ENCODE measurements around the gene BPI.
"Not testable (repeated sequence)": the region's sequence is repeated elsewhere in the genome, so short reads cannot be mapped to it uniquely, and the experiment has no call there.

Gene BPI

GRCh38 chr20:38278763-38279162, 25.2 kb upstream of the BPI start:
- DNase-seq = no peak

- DNase-seq = not testable (repeated sequence)
Measured at GRCh38 chr20:38281176-38281915, 22.6 kb upstream of the BPI start.

- DNase-seq = no peak
Measured at GRCh38 chr20:38283236-38283635, 20.7 kb upstream of the BPI start.

- not testable (repeated sequence) for DNase-seq
Measured at GRCh38 chr20:38284066-38284650, 19.8 kb upstream of the BPI start.

- DNase-seq = no peak
Measured at GRCh38 chr20:38284893-38285444, 19.0 kb upstream of the BPI start.

GRCh38 chr20:38286586-38287531, 17.1 kb upstream of the BPI start:
- DNase-seq = no peak

GRCh38 chr20:38290829-38291814, 12.8 kb upstream of the BPI start:
- no peak for DNase-seq

GRCh38 chr20:38291966-38292365, 12.0 kb upstream of the BPI start:
- no peak for DNase-seq

- DNase-seq = no peak
Measured at GRCh38 chr20:38293491-38294065, 10.4 kb upstream of the BPI start.

- no peak for DNase-seq
Measured at GRCh38 chr20:38294076-38294591, 9.8 kb upstream of the BPI start.

GRCh38 chr20:38295811-38296210, 8.1 kb upstream of the BPI start:
- DNase-seq = no peak

- no peak for DNase-seq
Measured at GRCh38 chr20:38296433-38296832, 7.5 kb upstream of the BPI start.

GRCh38 chr20:38297916-38298674, 5.9 kb upstream of the BPI start:
- DNase-seq = no peak

GRCh38 chr20:38298768-38299288, 5.1 kb upstream of the BPI start:
- no peak for DNase-seq

GRCh38 chr20:38299963-38300362, 4.0 kb upstream of the BPI start:
- DNase-seq = no peak

- DNase-seq = no peak
Measured at GRCh38 chr20:38300438-38300837, 3.5 kb upstream of the BPI start.

GRCh38 chr20:38301309-38301708, 2.6 kb upstream of the BPI start:
- DNase-seq = no peak

GRCh38 chr20:38302786-38303185, 1.2 kb upstream of the BPI start:
- DNase-seq = no peak

GRCh38 chr20:38304845-38305447, 990 bp downstream of the BPI start:
- DNase-seq = no peak

GRCh38 chr20:38305541-38305940, 1.6 kb downstream of the BPI start:
- no peak for DNase-seq

Data from NCI-H1436 treated with DMSO at 0.1 percent for 48 hours (cell line).